Activated CD8-positive, alpha-beta memory T cell treated with anti-CD3 and anti-CD28 coated beads, Interleukin-2, amount 50 U/mL, for 4 hours (primary cell): ENCODE results near the gene TTC8.

Experiments
- DNase-seq: peaks from one replicate; pipeline ENCODE4 v3.0.0-alpha.2; 2020

TTC8 gene

GRCh38 chr14:88870777-88871176, 46.3 kb downstream of the TTC8 start:
- no peak for DNase-seq

- DNase-seq, result no peak
Measured at GRCh38 chr14:88871429-88871828, 47.0 kb downstream of the TTC8 start.

GRCh38 chr14:88872976-88873375, 48.5 kb downstream of the TTC8 start:
- no peak for DNase-seq

- no peak for DNase-seq
Measured at GRCh38 chr14:88877192-88877591, 52.7 kb downstream of the TTC8 start.

GRCh38 chr14:88879022-88879421, 54.6 kb downstream of the TTC8 start:
- DNase-seq, result no peak

GRCh38 chr14:88882236-88882635, 57.8 kb downstream of the TTC8 start:
- DNase-seq, result no peak

- no peak for DNase-seq
Measured at GRCh38 chr14:88895116-88895515, 70.7 kb downstream of the TTC8 start.

- no peak for DNase-seq
Measured at GRCh38 chr14:88901189-88901588, 76.7 kb downstream of the TTC8 start.

GRCh38 chr14:88901991-88902390, 77.5 kb downstream of the TTC8 start:
- DNase-seq, result no peak

GRCh38 chr14:88902850-88903249, 78.4 kb downstream of the TTC8 start:
- no peak for DNase-seq

- DNase-seq, result no peak
Measured at GRCh38 chr14:88904206-88904647, 79.8 kb downstream of the TTC8 start.

GRCh38 chr14:88904864-88905263, 80.4 kb downstream of the TTC8 start:
- no peak for DNase-seq

- DNase-seq, result no peak
Measured at GRCh38 chr14:88908216-88908615, 83.8 kb downstream of the TTC8 start.

- no peak for DNase-seq
Measured at GRCh38 chr14:88910386-88910785, 85.9 kb downstream of the TTC8 start.

GRCh38 chr14:88911809-88912208, 87.4 kb downstream of the TTC8 start:
- DNase-seq, result no peak

GRCh38 chr14:88914956-88915355, 90.5 kb downstream of the TTC8 start:
- DNase-seq, result no peak

GRCh38 chr14:88919502-88919901, 95.1 kb downstream of the TTC8 start:
- DNase-seq, result no peak
